Activated naive CD4-positive, alpha-beta T cell treated with anti-CD3 and anti-CD28 coated beads, Interleukin-2, amount 10 ng/mL, durations not matched to agents 5 hours and 36 hours (primary cell): ENCODE data around the gene POLD3. TPM values are rescaled to one million over a fixed set of nuclear protein-coding genes. Genes with fewer than 3 reads are reported as not detected.

Source experiments
- total RNA-seq, 2 experiments: library from RNA; stranded (reverse); gene quantifications; one replicate each; pipeline ENCODE4 v1.2.3, GENCODE V29; 2021

The POLD3 gene, protein sequence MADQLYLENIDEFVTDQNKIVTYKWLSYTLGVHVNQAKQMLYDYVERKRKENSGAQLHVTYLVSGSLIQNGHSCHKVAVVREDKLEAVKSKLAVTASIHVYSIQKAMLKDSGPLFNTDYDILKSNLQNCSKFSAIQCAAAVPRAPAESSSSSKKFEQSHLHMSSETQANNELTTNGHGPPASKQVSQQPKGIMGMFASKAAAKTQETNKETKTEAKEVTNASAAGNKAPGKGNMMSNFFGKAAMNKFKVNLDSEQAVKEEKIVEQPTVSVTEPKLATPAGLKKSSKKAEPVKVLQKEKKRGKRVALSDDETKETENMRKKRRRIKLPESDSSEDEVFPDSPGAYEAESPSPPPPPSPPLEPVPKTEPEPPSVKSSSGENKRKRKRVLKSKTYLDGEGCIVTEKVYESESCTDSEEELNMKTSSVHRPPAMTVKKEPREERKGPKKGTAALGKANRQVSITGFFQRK
- total RNA-seq, result 10 to 100 TPM; 39.1 to 42.4 TPM

DNA sequence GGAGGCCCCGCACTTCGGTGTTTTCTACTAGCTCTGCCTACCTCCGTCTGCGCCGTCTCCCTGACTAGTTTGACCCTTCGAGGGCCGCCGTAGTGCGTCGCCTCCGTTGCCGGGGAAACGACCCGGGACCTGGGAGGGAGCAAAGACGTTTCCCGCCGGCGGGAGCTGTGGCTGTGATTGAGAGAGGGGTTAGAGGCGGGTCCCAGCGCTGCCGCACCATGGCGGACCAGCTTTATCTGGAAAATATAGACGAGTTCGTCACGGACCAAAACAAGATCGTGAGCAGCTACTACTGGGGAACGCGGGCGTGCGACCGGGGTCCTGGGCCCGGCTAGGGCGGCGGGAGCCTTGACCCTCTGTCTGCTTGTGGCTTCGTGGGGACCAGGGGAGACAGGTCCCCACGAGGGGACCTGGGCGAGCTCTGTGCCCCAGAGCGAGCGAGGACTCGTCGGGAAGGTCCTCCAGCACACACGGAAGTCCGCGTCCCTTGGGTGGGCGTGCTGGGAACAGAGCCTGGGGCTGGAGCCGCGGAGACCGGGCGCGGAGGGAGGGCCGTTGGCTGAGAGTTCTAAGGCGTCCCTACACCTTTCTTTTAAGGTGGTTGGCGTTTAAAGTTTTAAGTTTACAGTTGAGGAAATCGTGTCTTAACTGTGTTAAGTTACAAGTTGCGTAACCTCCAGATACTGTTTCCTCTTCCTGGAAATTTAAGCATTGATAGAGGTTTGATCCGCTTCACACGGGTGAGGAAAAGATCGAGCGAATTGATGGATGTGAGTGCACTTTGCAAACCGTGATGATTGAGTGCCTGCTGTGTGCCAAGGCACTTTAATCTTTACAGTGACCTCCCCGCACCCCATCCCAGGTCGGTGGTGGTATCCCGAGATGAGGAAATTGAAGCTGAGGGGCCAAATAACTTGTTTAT lies at the start of gene POLD3:
Gene POLD3, plus strand, starts transcription at position 142 of the 922 bp plus-strand sequence. Its CDS starts 77 bp downstream, at position 219.

Other genes starting within 250 kb of the POLD3 start
- gene PGM2L1, start 194.1 kb upstream of the POLD3 start, total RNA-seq, result 1 to 10 TPM; 6.8 to 7.1 TPM
- gene KCNE3, start 125.0 kb upstream of the POLD3 start, total RNA-seq, result not detected
- gene LIPT2, start 98.9 kb upstream of the POLD3 start, total RNA-seq, result 1 to 10 TPM; 4.3 to 5.4 TPM
- not detected for gene CHRDL2, start 138.8 kb downstream of the POLD3 start, total RNA-seq
- 10 to 100 TPM; 16.1 to 17.2 TPM for gene RNF169, start 156.3 kb downstream of the POLD3 start, total RNA-seq